Measurements from ENCODE around the gene COL8A1.

Gene COL8A1

DNA sequence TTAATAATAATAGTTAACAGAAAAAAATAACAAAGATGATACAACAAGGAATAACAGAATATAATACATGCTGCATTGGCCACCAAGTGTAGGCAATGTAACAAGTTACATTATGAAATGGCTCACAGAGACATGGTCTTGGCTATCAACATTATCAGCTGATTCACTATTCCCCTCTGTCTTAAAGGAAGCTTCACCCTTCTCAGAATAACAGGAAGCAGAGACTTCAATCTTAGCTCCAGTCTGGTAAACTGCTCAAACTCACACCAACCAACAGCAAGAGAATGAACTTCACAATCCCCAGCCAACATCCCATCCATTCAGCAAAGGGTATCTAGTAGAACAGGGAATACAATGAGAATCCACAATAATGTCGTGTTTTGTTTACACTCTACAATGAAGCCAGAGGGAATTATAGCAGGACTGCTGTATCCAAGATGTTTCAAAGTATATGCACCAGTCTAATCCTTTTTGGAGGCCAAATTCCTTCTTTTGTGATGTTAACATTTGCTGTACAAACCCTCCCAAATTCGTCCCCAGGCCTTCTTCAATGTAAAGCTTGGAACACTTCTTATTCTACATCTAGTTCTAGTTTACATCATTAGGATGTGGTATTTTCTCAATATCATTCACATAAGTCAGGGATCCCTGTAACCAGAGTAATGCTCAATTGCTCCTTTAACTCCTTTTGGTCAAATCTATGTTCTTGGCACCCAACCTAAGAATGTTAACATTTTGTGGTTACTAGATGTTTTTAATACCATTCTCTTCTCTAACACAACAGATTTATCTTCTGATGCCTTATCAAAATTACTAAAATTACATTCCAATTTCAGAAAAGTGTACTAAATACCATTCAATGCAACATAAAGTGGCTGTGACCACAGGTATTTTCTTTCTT is 126.9 kb downstream of the COL8A1 start:
- no peak for DNase-seq

DNA sequence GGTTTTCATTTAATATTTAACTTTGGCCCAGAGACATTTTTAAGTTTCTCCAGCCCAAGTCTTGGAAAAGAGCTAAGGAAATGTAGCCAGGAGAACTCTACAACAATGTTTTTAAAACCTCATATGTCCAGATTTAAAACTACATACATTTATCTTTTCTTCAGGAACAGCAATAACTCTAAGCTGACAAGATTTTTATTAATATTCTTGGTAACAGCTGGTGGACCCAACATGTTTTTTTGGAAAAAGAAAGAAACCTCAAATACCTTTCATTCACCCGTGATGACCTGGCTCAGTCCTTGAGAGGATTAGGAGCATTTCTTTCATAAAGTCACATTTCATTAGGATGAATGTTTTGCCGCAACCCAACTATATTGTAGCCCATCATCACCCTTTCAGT is 128.9 kb downstream of the COL8A1 start:
- no peak for DNase-seq

DNA sequence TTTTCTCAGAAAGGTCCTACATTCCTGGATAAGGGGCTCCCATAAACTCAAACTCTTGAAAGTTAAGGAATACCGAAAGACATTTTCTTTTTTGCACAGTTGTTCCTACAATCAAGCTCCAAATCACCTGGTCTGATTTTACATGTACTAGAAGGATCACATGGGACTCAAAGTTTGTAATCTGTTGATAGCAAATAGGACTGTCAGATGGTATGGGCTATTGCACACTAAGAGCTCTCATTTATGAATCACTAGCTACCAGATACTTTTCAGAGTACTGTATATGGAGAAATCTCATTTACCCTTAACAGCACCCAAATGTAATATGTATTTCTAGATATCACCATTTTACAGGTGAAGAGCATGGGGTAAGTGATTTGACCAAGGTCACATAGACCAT is 129.7 kb downstream of the COL8A1 start:
- DNase-seq = no peak

DNA sequence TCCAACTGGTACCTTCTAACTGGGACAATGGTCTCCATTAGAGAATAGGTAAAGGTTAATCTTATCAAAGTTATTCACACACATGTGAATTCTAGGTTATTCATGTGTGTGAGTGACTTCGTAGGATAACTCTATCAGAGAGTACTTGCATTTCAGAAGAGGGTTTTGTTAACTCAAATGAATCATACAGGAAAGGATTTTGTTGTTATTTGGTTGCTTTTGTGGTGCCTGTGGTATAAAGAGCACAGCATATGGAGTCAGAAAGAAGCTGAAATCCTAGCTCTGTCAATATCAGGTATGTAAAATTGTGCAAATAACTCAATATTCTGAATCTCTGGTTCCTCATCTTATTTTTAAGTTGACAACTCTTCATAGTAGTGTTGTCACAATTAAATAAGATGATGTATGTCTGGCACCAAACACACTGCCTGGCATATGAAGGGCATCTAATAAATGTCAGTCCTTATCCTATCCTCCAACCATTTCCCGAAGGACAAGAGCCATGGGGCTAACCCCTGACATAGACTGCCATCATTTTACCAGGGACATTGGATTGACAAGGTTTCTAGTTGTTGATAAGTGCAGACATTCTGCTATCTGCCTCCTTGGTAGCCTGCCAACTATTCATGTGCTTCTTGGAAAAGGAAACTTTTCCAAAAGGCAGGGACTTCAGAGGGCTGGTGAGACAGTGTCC is 130.6 kb downstream of the COL8A1 start:
- no peak for DNase-seq

DNA sequence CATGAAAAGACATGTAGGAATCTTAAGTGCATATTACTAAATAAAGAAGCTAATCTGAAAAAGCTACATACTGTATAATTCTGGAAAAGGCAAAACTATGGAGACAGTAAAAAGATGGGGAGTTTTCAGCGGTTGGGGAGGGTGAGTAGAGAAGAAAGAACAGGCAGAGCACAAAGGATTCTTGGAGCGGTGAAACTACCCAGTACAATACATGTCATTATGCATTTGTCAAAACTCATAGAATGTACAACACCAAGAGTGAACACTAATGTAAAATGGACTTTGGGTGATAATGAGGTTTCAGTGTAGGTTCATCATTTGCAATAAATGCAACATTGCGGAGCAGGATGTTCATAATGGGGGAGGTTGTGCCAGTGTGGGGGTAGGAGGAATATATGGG is 133.8 kb downstream of the COL8A1 start:
- no peak for DNase-seq

DNA sequence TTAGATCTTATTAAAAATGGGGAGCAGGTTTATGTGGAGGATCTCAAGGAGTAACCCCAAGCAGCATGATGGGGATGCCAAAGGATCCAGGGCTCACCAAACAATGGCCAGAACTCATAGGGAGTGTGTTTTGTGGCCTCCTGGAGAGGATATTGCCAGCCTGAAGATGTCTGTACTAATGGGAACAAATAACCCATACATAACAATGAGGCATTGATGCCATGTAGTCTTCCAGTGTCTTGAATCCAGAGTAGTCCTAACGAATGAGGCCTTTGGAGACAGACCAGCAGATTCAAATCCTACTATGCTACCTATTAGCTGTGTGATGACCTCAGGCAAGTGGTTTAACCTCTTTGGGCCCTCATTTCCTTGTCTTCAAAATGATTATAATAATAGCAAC is 134.3 kb downstream of the COL8A1 start:
- no peak for DNase-seq

DNA sequence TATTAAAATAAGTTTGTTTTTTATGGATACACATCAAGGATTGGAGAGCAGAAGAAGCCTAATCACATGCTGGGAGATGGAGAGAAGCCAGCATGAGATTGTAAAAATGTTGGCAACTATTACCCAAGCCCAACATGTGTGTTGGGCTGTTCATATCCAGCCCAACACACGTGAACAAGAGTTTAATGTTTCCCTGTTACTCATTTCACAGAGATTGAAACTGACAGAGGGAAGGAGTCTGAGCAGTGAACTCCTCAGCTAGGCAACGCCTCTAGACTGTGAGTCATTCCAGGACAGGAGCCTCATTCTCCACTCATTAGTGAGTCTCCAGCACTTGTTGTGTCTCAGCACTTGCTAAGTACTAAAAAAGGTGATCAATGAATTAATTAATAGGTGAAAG is 136.1 kb downstream of the COL8A1 start:
- no peak for DNase-seq

DNA sequence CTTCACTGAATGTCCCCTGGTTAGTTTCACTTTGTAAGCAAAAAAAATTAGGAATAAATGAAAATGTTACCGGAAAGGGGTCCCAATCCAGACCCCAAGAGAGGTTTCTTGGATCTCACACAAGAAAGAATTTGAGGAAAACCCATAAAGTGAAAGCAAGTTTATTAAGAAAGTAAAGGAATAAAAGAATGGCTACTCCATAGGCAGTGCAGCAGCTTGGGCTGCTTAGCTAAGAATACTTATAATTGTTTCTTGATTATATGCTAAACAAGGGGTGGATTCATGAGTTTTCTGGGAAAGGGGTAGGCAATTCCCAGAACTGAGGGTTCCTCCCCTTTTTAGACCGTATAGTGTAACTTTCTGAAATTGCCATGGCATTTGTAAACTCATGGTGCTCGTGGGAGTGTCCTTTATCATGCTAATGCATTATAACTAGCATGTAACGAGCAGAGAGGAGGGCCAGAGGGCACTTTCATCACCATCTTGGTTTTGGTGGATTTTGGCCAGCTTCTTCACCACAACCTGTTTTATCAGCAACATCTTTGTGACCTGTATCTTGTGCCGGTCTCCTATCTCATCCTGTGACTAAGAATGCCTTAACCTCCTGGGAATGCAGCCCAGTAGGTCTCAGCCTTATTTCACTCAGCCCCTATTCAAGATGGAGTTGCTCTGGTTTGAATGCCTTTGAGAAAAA is 138.3 kb downstream of the COL8A1 start:
- no peak for DNase-seq

DNA sequence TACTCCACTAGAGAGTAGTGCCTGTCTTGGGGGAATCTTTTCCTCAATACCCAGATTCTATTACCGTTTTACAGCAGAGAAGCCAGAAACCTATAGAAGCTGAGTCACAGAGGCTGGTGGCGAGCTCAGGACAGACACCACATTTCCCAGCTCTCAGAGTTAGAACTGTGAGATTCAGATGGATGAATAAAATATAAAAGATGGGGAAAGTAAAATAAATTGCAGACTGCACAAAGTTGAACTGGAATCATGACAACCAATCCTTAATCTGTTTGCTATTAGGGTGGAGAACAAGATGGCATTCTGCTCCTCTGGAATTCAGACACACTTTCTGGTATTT is 138.8 kb downstream of the COL8A1 start:
- no peak for DNase-seq

DNA sequence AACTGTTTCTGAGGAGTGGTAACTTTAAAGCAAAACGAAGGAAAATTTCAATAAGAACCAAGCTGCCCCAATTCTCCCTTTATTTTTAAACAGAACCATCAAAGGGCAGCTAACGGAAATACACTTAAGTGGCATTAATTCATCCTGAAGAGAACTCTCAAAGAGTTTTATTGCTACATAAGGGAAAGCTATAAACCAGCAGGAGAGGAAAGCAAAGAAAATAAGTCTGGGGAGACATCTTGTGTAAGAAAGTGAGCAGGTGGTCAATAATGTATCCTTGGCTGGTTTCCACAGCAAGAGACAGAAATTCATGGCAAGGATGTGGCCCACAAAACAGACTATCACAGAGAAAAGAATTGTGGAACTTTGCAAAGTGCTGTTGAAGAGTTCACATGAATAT is 139.3 kb downstream of the COL8A1 start:
- no peak for DNase-seq

DNA sequence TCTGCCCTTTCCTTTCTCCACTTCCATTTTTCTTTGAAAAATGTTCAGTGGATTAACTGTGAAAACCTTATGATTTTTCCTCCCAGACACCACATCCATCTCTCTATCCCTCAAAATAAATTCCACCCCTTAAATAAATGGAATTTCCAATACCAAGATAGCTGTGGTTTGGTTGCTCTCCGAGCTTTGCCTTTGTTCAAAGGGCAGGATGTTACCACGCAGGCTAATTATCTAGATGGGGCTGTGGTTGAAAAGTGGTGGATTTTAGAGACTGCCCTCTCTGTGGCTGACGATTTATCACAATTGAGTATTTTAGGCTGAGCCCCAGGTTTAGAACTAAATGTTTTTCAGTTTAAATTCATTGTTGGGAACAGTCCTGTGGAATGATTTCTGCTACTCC is 142.4 kb downstream of the COL8A1 start:
- DNase-seq = no peak

DNA sequence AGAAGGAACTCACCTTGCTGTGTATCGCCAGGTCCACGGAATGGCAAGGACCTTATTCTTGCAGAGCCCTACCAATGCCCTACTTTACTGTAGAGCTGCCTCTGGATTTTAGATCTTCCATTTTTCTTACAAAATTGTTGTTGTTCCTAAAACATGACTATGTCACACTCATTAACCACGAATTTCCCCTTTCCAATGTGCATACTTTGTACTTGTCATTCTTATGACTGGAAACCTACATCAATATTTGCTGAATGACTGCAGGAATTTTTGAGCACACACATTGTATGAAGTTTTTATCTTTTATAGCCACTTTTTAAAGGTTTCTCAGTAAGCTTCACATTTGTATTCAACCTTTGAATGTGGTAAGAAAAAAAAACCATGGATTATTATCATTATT is 143.4 kb downstream of the COL8A1 start:
- DNase-seq = no peak

DNA sequence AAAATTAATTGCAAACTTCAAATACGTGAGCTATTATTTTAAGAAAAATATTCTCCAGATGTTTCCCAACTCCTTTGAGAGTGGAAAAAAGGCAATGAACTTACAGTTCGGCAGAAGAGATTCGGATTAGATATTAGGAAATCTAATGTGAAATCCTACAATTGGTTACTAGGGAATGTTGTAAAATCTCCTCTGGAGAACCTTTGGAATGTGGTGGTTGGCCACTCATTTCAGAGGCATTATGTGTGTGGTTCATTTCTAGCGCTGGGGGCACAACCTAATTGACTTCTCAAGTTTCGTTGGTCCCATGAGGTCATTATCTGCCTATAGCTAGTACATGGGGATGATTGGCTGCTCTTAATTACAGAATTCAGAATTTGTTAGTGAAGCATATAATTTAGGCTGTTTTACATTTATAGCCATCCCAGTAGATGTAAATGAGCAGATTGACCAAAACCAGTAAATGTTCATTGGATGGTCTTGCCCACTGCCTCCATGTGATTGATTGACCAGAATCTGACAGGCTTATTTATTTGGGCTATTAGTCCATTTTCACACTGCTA is 144.7 kb downstream of the COL8A1 start:
- no peak for DNase-seq

DNA sequence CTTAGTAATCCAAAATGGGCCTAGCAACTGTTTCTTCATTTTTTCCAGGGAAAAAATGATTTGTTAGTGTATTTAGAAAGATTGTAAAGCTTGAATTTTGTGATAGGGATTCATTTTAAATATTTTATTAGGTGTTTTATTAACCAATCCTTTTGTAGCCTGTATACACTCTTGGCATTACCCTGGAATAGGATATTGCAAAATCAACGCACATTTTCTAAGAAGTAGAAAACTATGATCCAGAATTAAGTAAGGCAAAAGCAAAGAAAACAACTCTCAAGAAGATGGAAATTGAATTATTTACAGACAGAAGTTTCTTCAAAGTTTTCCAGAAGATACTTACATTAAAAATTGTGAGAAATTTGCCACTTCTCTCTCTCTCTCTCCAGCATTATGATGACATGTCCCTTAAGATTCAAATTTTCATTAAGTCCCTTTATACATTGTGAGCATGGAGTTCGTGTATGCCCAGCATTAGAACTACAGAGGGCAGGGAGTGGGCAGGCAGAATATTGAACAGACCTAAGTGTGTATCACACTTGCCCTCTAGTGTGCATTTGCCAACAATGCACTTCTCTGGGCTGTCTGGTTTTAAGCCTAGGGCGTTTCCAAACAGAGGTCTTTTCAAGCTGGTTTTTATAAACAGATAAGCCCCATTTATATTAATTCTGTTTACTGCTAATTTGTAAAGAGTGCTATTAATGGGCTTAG is 150.8 kb downstream of the COL8A1 start:
- peak; percentile 16 for DNase-seq

DNA sequence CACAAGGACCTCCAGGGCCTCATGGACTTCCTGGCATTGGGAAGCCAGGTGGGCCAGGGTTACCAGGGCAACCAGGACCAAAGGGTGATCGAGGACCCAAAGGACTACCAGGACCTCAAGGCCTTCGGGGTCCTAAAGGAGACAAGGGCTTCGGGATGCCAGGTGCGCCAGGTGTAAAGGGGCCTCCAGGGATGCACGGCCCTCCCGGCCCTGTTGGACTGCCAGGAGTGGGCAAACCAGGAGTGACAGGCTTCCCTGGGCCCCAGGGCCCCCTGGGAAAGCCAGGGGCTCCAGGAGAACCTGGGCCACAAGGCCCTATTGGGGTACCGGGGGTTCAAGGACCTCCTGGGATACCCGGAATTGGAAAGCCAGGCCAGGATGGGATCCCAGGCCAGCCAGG is 156.1 kb downstream of the COL8A1 start:
- no peak for DNase-seq

DNA sequence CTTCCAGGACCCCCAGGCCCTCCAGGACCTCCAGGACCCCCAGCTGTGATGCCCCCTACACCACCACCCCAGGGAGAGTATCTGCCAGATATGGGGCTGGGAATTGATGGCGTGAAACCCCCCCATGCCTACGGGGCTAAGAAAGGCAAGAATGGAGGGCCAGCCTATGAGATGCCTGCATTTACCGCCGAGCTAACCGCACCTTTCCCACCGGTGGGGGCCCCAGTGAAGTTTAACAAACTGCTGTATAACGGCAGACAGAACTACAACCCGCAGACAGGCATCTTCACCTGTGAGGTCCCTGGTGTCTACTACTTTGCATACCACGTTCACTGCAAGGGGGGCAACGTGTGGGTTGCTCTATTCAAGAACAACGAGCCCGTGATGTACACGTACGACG is 157.2 kb downstream of the COL8A1 start:
- DNase-seq = no peak

DNA sequence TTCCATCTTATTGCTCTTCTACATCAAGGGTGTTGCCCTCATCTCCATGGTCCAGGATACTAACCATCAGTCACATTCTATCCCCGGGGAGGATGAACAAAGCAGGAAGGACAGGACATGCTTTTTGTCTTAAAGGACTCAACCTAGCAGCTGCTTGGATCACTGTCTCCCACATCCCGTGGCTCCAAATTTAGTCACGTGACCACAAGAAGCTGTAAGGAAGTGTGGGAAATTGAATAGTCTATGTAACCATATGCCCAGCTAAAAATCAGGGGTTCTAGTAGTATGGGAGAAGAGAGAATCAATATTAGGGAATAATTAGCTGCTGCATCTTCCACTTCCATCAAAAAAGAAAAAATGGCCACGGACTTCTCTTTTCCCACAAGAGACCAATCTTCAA is 161.0 kb downstream of the COL8A1 start:
- no peak for DNase-seq

DNA sequence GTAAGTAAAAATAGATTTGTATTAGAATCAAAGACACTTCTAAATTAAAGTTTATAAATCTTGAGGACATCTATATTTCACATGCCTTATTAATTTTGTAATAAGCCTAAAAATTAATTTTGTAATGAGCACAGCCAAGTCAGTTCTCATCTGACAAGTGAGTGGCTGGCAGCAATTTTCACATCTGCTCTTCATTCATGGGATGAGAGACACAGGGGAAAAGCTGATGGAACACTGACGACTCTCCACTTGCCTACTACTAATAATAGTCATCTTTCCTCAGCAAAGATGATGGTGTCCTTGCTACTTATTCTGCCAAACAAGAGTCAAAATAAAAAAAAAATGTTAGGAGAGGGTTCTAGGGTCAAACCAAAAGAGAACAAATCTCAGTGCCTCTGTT is 164.9 kb downstream of the COL8A1 start:
- DNase-seq = no peak

DNA sequence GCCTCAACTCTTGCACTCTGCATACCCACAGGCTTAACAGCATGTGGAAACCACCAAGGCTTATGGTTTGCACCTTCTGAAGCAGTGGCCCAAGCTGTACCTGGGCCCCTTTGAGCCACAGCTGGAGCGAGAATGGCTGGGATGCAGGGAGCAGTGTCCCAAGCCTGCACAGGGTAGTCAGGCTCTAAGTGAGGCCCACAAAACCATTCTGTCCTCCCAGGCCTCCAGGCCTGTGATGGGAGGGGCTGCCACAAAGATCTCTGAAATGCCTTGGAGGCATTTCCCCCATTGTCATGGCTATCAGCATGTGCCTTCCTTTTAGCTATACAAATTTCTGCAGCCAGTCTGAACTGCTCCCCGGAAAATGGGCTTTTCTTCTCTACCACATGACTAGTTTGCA is 166.8 kb downstream of the COL8A1 start:
- DNase-seq = no peak

DNA sequence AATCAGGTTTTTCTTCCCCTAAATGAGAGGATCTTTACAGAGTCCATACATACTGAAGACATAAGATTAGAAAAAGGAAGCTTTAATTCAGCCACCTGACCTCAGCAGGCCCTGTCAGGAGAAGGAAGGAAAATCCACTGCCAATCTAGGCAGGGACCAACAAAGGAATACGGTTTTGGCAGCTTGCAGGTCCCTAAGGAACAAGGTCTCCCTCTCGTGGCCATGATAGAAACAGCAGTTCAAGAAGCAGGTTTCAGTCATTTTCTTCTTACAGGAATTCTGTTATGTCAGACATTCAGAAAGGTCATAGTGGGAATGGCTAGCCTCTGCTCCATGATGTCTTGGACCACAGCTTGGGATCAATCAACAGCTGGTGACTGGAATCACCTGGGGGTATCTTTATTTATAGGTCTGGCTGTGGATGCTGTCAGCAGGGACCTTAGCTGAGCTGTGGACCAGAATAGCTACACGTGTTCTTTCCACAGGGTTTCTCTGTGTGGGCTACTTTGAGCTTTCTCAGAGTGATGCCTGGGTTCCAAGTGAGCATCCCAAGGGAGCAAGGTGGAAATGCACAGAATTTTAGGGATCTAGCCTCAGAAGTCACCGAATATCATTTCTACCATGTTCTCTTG is 169.9 kb downstream of the COL8A1 start:
- DNase-seq = no peak

DNA sequence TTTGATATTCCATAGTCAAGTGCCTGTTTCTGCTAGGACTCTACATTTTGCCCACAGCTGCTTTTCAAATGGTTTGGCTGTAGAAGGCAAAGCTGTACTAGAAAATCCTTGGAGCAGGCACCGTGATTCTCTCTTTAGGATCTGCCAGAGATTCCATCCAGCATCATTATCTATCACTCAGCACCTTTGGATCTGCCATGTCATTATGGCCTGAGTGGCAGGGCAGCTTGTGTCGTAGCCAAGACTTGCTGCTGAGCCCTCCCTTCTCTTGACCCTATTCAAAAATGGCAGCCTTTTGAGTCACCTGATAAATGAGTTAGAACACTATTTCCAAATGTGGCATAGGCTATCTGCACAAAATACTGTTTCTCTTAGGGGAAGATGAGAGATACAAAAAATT is 171.2 kb downstream of the COL8A1 start:
- no peak for DNase-seq

DNA sequence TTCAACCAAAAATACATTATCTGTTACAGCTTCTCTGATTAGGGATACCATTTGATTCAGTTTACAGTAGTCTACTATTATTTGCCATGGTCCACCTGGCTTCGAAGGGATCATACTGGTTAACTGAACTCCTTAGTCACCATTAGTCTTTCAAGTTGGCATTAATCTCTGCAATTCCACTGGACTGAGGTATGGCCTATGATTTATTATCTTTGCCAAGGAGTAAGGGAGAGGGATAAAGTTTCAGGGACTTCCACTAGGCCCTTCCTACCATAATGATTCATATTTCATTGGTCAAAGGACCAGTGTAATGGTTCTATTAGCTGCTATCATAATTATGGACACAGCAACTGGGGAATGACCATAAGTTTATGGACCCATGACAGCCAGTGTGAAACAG is 172.0 kb downstream of the COL8A1 start:
- DNase-seq = no peak

DNA sequence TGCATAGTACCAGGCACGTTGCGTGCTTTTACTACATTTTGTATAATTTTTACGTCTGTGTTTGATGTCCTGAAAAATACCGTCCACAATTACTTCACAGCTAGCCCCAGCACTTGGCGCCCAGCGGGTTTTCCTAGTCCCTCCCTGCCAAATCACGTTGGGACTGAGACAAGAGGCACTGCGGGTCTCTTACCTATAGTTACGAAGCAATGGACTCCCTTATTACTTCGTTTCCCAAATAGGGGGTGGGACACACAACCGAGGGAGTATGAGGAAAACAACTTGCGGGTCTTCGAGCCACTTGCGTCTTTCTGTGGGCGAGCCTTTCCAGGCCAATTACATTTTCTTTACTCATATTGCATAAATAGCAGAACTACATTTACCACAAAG is 178.6 kb downstream of the COL8A1 start:
- DNase-seq = no peak
